ENCODE data around the gene ZDHHC12.

ZDHHC12 gene

DNA sequence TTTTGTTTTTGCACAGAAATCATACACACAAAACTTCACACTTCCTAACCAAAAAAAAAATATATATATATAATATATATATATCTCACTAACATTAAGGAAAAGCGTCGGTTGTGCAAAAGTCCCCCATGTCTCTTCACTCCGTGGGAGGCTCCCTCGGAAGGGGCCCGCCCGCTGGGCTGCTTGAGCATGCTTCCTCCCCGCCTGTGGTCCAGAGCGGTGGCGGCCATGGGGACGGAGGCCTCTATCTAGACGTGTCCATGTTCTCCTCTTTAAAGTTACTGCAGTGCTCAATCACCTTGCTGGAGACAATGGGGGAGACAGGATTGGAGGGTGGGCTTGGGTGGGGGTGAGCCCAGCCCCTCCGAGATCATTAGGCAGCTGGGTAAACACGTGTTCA, 7.2 kb upstream of the ZDHHC12 start:
- no peak for DNase-seq

DNA sequence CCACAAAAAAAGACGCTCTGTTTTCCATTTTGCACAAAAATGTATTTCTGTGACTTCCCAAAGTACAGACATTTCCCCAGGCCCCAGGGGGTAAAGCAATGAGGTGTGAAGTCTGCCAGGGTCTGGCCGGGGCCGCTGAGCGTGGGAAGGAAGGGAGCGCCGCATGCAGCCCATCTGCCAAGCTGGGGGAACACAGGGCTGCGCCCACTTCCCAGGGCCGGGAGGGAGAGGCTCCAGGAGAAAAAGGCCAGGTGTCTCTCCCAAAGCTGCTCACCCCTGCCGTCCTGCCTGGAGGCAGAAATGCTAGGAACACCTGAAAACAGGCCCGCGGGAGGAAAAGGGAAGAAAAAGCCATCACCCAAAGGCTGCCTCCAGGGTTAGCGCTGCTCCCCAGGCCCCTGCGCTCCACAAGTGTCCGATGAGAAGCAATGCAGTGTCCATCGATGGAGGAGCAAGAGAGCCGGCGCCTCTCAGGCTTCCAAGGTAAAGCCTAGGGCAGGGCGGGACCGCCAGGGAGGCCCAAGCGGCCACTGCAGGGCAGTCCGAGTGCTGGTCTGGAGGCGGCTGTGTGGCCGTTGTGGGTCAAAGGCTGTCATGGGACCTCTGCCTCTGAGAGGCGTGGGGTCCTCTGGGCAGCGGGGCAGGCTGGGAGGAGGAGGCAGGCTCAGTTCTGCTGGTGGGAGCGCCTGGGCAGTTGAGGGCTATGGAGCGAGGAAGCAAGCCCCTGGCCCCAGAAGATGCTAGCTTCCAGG, 6.0 kb upstream of the ZDHHC12 start:
- no peak for DNase-seq

DNA sequence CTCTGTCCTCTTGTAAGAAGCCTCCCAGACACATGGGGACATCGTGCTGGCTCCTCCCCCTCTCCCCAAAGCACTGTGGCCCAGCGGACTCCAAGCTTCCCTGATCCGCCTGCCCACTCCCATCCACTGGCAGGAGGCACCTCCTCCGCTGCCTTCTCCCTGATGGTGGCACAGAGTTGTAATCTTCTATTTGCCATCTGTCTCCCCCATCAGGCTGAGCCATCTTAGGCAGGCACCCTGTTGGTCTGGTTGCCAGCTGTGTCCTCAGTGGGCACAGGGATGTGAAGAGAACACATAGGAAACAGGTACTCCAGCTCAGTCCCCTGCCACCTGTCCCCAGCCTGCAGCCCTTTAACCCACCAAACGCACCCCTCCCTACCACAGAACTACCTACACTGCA, 5.4 kb upstream of the ZDHHC12 start:
- DNase-seq = no peak

DNA sequence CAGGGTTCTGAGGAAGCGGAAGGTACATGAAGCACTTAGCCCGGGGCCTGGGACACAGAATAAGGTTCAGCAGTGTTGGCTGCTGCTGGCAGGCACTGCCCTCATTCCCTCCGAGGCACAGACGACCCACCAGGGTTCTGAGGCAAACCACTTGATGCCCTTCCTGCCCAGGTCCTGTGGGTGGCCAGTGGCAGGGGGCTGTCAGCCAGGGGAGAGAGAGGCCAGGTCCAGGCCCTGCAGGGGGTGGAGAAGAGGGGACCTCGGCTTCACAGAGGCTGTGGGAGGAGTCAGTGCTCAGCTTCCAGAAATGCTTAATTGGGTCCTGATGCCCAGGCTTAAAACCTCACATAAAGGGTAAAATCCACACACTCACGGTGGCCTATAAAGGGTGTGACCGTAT, 4.4 kb upstream of the ZDHHC12 start:
- no peak for DNase-seq

GRCh38 chr9:128727640-128728248, 3.8 kb upstream of the ZDHHC12 start:
- no peak for DNase-seq

DNA sequence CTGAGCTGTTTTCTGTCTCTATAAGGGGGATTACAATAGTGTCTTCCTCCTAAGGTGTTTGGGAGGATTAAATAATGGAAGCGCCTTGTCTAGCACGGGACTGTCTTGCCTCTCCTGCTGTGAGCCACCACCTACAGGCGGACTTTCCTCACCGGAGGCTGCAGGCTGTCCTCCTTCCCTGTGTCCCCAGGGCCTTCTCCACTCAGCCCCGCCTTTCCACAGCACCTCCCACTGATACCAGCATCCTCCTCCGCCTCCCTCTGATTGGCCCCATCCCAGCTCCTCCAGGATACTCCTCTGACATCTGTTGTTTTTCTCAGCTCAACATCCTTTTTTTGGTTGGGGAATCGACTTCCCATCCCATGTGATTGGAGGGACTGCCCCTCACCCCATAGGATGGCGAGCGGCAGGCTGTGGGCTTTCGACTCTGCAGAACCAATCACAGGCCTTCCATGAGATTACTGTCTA, 851 bp upstream of the ZDHHC12 start:
- peak in 22 of 51 donors; percentile 4 to 52 (median 31) for DNase-seq

GRCh38 chr9:128723352-128723865, 518 bp downstream of the ZDHHC12 start:
- no peak for DNase-seq

GRCh38 chr9:128722380-128723351, 1.3 kb downstream of the ZDHHC12 start:
- DNase-seq = no peak

DNA sequence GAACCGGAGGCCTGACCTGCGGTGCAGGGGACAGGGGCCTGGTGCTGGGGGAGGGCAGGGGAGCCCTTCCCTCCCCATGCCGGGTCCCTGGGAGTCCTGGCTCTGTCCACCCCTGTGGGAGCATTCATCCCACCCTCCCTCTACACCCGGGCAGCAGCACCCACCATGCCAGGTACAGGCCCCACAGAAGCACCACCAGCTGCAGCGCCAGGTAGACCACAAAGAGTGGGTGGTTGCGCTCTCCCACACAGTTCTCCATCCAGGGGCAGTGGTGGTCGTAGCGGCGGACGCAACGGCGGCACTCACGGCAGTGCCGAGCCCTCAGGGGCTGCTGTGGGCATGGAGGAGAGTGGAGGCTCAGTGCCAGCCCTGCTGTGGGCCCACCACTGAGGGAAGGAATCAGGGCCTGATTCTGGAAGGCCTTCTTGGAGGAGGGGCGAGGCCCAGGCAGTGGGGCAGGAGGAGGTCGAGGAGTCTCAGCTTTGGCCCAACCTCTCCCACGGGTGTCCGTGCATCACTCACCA, 2.4 kb downstream of the ZDHHC12 start:
- DNase-seq = no peak

- DNase-seq = no peak
Observed at GRCh38 chr9:128720841-128721486, 3.0 kb downstream of the ZDHHC12 start.

GRCh38 chr9:128719919-128720605, 3.9 kb downstream of the ZDHHC12 start:
- no peak for DNase-seq

- DNase-seq = no peak
Observed at GRCh38 chr9:128718475-128718874, 5.5 kb downstream of the ZDHHC12 start.

- no peak for DNase-seq
Observed at GRCh38 chr9:128718047-128718446, 5.9 kb downstream of the ZDHHC12 start.

GRCh38 chr9:128716581-128717254, 7.2 kb downstream of the ZDHHC12 start:
- no peak for DNase-seq

DNA sequence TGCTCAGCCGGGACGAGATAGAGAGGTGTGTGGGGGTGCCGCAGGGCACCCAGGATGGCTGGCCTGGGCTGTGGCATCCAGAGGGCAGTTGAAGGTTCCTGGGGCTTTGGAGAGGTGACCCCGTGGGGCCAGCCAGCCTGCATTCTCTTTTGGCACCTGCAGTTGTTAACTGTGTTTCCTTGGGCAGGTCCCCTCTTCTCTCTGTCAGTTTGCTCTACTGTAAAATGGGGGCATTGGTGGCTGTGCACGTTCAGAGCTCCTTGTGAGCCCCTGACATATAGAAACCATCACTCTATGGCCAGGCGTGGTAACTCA, 8.5 kb downstream of the ZDHHC12 start:
- DNase-seq = no peak

GRCh38 chr9:128714586-128715435, 9.1 kb downstream of the ZDHHC12 start:
- no peak for DNase-seq

DNA sequence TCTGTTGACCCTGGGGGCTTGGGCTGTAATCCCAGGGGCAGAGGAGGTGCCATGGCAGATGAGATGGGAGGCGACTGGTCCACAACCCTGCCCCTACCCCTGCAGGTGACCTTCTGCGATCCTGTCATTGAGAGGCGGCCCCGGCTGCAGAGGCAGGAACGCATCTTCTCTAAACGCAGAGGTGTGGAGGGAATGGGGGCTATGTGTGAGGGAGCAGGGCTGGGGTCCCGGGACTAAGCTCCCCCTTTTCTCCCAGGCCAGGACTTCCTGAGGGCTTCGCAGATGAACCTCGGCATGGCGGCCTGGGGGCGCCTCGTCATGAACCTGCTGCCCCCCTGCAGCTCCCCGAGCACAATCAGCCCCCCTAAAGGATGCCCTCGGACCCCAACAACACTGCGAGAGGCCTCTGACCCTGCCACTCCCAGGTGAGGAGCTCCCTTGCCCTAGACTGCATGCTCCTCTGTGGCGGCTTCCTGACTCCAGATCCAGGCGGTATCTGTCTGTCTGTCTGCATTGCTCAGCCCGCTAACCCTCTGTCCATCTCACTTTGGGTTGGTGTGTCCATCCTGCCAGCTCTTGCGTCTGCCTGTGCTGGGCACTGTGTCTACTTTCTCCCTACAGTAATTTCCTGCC, 9.9 kb downstream of the ZDHHC12 start:
- DNase-seq = no peak

DNA sequence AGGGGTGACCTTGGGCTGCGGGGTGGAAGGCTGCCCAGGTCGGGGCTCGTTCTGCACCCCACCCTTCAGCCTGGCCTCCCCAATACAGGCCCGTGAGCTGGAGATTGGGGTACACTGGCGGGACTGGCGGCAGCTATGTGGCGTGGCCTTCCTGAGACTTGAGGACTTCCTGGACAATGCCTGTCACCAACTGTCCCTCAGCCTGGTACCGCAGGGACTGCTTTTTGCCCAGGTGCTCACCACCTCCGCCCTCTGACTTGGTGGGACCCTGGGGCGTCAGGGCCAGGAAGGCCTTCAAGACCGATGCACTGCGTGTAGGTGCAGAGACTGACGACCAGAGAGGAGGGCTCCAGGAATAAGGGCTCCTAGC, 10.5 kb downstream of the ZDHHC12 start:
- DNase-seq = no peak
